RWPE1 (cell line): ENCODE data around the gene RAB31.

ENCODE experiments used
- CTCF ChIA-PET: fragments of 350-600 bp; sonication (Branson Sonifier 250); formaldehyde crosslinking; extraction: SDS; loops from one replicate; lab custom pipeline; 2021; lab: Yijun Ruan, JAX
- POLR2A ChIA-PET: fragments of 400-600 bp; formaldehyde crosslinking; extraction: SDS; loops from one replicate; lab custom pipeline; 2020; ENCODE audit warnings: antibody characterized with exemption; ENCODE audit not compliant: low non-redundant PET; lab: Yijun Ruan, JAX
- DNase-seq: peaks from one replicate; pipeline ENCODE4 v3.0.0; 2012; ENCODE audit warnings: low spot score
- H3K27ac ChIP-seq: fragments of 450-650 bp; 2 replicates; pipeline ENCODE4 v1.5.1; 2017
- TF ChIP-seq, protein P1 (sequence below): fragments of 450-650 bp; conservative IDR thresholded peaks from 2 replicates; pipeline ENCODE4 v1.5.1; 2017; ENCODE audit warnings: low read depth, mild to moderate bottlenecking

The RAB31 gene

DNA sequence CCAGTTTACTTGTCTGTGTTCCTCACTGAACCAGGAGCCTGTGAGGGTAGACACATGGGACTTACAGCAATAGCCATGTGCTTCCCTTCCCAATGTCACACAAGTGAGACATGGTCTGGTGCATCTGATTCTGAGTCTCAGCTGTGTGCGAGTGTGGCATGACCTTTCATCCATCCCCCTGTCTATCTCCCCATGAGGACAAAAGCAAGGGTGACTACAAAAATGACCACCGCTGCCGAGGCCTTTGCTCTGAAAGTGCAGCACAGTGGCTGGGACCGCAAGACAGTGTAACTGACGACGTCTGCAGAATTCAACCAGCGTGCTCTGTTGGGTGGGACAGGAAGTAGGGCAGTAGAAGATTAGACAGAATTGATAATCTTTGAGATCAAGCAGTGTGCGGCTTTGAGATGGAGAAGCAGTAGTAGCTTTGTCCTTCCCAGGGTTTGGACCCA, 50.5 kb downstream of the RAB31 start:
- CTCF ChIA-PET = no interaction called here
- H3K27ac ChIP-seq = no peak overlapping the region
- no peak for DNase-seq
- POLR2A ChIA-PET = no interaction called here
- TF ChIP-seq, protein P1, sequence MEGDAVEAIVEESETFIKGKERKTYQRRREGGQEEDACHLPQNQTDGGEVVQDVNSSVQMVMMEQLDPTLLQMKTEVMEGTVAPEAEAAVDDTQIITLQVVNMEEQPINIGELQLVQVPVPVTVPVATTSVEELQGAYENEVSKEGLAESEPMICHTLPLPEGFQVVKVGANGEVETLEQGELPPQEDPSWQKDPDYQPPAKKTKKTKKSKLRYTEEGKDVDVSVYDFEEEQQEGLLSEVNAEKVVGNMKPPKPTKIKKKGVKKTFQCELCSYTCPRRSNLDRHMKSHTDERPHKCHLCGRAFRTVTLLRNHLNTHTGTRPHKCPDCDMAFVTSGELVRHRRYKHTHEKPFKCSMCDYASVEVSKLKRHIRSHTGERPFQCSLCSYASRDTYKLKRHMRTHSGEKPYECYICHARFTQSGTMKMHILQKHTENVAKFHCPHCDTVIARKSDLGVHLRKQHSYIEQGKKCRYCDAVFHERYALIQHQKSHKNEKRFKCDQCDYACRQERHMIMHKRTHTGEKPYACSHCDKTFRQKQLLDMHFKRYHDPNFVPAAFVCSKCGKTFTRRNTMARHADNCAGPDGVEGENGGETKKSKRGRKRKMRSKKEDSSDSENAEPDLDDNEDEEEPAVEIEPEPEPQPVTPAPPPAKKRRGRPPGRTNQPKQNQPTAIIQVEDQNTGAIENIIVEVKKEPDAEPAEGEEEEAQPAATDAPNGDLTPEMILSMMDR = no peak

DNA sequence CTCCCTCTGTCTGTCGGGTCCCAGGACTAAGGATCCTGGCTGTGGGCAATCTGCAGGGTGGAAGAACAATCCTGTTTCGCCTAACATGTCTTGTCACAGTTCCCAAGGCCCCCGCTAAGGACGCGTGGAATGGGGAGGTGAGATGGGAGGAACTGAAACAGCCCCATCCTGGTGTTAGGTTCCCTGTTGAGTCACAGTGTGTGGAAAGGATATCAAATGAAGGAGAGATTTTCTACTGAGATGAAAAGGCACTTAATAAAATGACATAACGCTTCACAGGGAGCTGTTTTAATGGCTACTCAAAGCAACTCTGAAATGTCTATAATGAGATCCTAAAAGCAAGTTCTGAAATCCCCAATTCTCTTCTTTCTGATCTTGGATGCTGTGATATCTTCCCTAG, 52.5 kb downstream of the RAB31 start:
- POLR2A ChIA-PET = interaction anchor here (0.6 kb wide), 1 partner anchor 10 kb away, joined by 3 read pairs; no protein-coding TSS in a partner anchor
- TF ChIP-seq, protein P1 = no peak
- CTCF ChIA-PET = interaction anchor here (0.6 kb wide), 1 partner anchor 257 kb away, joined by 3 read pairs; no protein-coding TSS in a partner anchor
- H3K27ac ChIP-seq = no peak overlapping the region
- no peak for DNase-seq

DNA sequence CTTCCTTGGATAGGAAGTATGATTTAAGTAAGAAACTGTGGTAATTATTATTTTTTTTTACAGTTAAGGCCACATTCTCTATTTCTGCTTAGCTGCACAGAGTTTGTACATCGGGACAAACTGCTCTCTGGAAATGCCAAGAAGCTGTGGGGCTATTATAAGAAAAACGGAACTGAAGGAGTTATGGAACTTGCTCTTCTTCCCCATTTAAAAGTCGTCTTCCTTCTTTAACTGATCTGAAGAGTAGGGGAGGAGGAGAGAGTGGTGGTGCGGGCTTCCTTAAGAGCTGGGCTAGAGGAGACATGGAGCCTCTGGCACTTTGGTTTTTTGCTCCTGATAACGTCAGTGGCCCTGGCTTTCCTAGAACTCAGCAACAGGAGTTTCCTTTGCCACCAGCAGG, 54.4 kb downstream of the RAB31 start:
- CTCF ChIA-PET = interaction anchor here (0.7 kb wide), 1 partner anchor 1112 kb away, joined by 3 read pairs; no protein-coding TSS in a partner anchor
- TF ChIP-seq, protein P1 = no peak
- H3K27ac ChIP-seq = no peak overlapping the region
- no peak for DNase-seq
- POLR2A ChIA-PET = no interaction called here

DNA sequence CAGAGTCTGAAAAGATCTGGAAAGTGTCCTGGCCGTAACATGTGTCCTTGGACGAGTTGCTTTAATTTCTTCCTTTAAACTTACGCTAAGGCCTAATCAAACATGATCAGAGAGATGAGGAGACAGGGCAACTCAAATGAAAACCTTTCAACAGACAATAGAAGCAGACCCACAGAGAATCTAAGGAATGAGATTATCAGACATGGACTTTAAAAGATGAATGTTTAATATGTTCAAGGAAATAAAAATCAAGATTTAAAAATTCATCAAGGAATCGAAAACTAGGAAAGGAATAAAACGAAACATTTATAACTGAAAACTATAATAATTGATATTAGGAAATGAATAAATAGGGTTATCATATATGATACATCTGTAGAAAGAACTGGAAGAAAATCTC, 55.1 kb downstream of the RAB31 start:
- ChIA-PET POLR2A (no interaction called here), CTCF (no interaction called here)
- TF ChIP-seq, protein P1 = no peak
- DNase-seq = no peak
- H3K27ac ChIP-seq = no peak overlapping the region

DNA sequence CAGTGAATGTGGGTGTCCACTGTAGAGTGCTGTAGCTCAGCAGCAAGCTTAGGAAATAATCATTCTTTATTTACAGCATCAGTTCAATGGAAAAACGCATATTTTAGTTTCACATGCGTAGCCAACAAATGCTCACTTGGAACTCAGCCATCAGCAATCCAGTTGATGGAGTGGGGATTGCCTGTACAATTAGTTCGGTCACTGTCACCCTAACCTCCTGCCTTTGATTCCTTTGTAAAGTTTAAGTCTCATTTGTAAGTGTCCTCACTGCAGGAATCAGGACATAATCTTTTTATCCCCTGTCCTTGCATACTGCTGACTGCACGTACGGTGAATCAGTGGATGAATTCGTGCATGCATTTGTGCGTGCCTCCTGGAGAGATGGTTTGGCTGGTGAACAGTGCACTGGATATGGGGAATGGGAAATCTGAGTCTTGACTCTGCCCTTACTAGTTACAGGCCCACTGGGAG, 55.9 kb downstream of the RAB31 start:
- no peak for DNase-seq
- H3K27ac ChIP-seq = no peak overlapping the region
- TF ChIP-seq, protein P1 = no peak
- POLR2A ChIA-PET = no interaction called here
- CTCF ChIA-PET = no interaction called here

DNA sequence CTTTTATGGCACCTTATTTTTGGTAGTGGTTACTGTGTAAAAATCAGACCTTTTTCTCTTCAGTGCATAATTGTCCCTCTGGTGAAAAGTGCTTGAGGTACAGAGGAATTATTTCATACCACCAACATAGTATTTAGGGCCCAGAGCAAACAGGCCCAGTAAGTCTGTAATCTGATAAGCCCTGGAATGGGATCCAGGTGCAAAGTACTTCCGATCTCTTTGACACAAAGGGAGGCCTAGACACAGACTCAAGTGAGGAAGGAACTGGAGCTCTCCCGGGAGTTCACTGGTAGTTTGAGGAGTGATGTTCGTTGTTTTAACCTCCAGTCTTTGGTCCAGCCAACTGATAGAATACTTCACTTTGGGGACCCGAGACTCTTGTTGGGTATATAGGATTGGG, 57.4 kb downstream of the RAB31 start:
- no peak for DNase-seq
- no peak overlapping the region for H3K27ac ChIP-seq
- TF ChIP-seq, protein P1 = no peak
- ChIA-PET CTCF (interaction anchor here (0.6 kb wide), 1 partner anchor 86 kb away, joined by 4 read pairs; no protein-coding TSS in a partner anchor), POLR2A (no interaction called here)
